ENCODE results near the gene CDCA8. TPM values are rescaled to one million over a fixed set of nuclear protein-coding genes. Genes with fewer than 3 reads are reported as not detected.

Gene CDCA8
- total RNA-seq, 1 experiment from 2014 or later, result 51.7 TPM

DNA sequence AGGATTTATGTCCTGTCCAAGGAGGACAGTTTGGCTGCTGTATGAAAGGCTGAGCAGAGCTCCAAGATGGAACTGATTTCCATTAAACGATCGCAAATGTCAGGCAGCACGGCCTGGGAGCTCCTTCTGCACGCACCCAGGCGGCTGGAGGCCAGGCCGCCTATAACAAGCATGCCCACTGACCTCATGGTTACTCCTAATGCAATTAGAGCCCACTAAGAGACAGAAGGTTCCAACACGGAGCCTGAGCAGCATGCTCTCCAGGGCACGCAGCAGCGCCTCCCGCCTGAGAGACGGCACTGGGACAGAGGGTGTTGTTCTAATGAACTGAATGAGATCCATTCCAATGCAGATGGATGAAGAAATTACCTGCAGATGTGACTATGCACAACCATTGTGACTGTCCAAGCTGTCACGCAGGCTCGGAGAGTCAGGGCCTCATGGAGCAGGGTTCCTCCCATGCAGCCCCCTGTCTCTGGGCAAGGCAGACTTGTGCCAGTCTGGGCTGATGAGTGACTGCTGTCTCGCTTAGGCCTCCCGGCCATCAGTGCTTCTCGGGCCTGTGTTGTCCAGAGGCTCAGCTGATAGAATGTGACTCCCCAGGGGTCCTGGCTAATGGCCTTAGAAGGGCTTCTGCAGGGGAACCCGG lies 25.2 kb upstream of the CDCA8 start:
- ChIA-PET CTCF (no interaction called here), RAD21 (ENCODE audit: low non-redundant PET in 1 of 2, low total read pairs in 2 of 2, uncharacterized antibody in 2 of 2, unreplicated experiment in 2 of 2) (no interaction called here), POLR2A (no interaction called here)
- Histone ChIP-seq H3K27me3 (ENCODE audit: insufficient read depth, low read length) (peaks cover 24% of the 10 kb centered on the region), H2AFZ (ENCODE audit: low read depth, low read length, poor library complexity, severe bottlenecking) (no peak overlapping the region), H3K4me1 (ENCODE audit: control insufficient read depth in 1 of 2, insufficient read depth in 2 of 2, low read length in 2 of 2) (no peaks in the 10 kb centered on the region), H3K79me2 (ENCODE audit: insufficient read depth, low read length) (no peaks in the 10 kb centered on the region), H3K4me2 (ENCODE audit: low read length) (no peak overlapping the region), H3K9me3 (ENCODE audit: control insufficient read depth in 1 of 2, insufficient read depth in 1 of 2, low read depth in 1 of 2, low read length in 2 of 2) (no peaks in the 10 kb centered on the region), H3K9ac (ENCODE audit: low read length) (no peak overlapping the region), H3K27ac (ENCODE audit: low read depth, low read length) (no peak overlapping the region), H3K4me3 (replicated peaks in 1 of 2; ENCODE audit: low read depth in 1 of 2, low read length in 2 of 2) (no peak overlapping the region), H3K9me2 (ENCODE audit: insufficient read depth) (no peaks in the 10 kb centered on the region), H3K36me3 (ENCODE audit: control insufficient read depth in 1 of 2, insufficient read depth in 2 of 2, low read length in 2 of 2) (no peaks in the 10 kb centered on the region), H4K20me1 (ENCODE audit: insufficient read depth) (no peaks in the 10 kb centered on the region)
- DNase-seq (ENCODE audit: low read depth, low spot score) (no peak), ATAC-seq (no peak)
- TF ChIP-seq ZFX (IDR thresholded peaks at IDR 0.05), result no peak
- no peak for TF ChIP-seq ZNF274 (IDR thresholded peaks at IDR 0.05; ENCODE audit: low read depth, low read length)
- no peak for TF ChIP-seq SP1 (IDR thresholded peaks at IDR 0.05; ENCODE audit: low read depth)
- TF ChIP-seq RAD21 (IDR thresholded peaks at IDR 0.05; ENCODE audit: low read depth), result no peak
- no peak for TF ChIP-seq ELF1 (IDR thresholded peaks at IDR 0.05; ENCODE audit: borderline replicate concordance, low read depth)
- TF ChIP-seq SRF (IDR thresholded peaks at IDR 0.05; ENCODE audit: low read depth), result no peak
- TF ChIP-seq YY1 (IDR thresholded peaks at IDR 0.05; ENCODE audit: extremely low read depth, insufficient replicate concordance, low read depth, low read length), result no peak
- no peak for TF ChIP-seq EGR1 (IDR thresholded peaks at IDR 0.05; ENCODE audit: low read depth)
- no peak for TF ChIP-seq EZH2 (IDR thresholded peaks at IDR 0.05)
- no peak for TF ChIP-seq FOSL1 (IDR thresholded peaks at IDR 0.05; ENCODE audit: low read depth)
- TF ChIP-seq, protein P1, sequence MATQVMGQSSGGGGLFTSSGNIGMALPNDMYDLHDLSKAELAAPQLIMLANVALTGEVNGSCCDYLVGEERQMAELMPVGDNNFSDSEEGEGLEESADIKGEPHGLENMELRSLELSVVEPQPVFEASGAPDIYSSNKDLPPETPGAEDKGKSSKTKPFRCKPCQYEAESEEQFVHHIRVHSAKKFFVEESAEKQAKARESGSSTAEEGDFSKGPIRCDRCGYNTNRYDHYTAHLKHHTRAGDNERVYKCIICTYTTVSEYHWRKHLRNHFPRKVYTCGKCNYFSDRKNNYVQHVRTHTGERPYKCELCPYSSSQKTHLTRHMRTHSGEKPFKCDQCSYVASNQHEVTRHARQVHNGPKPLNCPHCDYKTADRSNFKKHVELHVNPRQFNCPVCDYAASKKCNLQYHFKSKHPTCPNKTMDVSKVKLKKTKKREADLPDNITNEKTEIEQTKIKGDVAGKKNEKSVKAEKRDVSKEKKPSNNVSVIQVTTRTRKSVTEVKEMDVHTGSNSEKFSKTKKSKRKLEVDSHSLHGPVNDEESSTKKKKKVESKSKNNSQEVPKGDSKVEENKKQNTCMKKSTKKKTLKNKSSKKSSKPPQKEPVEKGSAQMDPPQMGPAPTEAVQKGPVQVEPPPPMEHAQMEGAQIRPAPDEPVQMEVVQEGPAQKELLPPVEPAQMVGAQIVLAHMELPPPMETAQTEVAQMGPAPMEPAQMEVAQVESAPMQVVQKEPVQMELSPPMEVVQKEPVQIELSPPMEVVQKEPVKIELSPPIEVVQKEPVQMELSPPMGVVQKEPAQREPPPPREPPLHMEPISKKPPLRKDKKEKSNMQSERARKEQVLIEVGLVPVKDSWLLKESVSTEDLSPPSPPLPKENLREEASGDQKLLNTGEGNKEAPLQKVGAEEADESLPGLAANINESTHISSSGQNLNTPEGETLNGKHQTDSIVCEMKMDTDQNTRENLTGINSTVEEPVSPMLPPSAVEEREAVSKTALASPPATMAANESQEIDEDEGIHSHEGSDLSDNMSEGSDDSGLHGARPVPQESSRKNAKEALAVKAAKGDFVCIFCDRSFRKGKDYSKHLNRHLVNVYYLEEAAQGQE (IDR thresholded peaks at IDR 0.05; ENCODE audit: low read depth), result no peak
- no peak for TF ChIP-seq CEBPB (IDR thresholded peaks at IDR 0.05; ENCODE audit: low read depth)
- intact Hi-C loops (cut with micrococcal nuclease), result no loop called here
- BruUV-seq (replicated peaks), result no TSS peak
